GM10248 (cell line): ENCODE results near the gene CCDC134.
A peak's percentile ranks its signal among the peaks of the same experiment; 100 is the strongest.

ENCODE experiments used
- CTCF ChIA-PET: fragments of 300-600 bp; sonication (Branson Sonifier 250); formaldehyde crosslinking; extraction: SDS; loops from one replicate; lab custom pipeline; 2021; ENCODE audit warnings: antibody characterized with exemption; lab: Yijun Ruan, JAX
- POLR2A ChIA-PET: fragments of 350-650 bp; sonication (Branson Sonifier 250); formaldehyde crosslinking; extraction: SDS; loops from one replicate; lab custom pipeline; 2020; ENCODE audit warnings: antibody characterized with exemption; lab: Yijun Ruan, JAX
- DNase-seq: peaks from one replicate; pipeline ENCODE4 v3.0.0; 2012; ENCODE audit errors: extremely low spot score
- TF ChIP-seq, protein P1 (sequence below): IDR thresholded peaks from 2 replicates; pipeline ENCODE4 v1.5.1; 2012; ENCODE audit warnings: mild to moderate bottlenecking, low read depth; ENCODE audit errors: extremely low read depth, missing control alignments, control extremely low read depth

Gene CCDC134

DNA sequence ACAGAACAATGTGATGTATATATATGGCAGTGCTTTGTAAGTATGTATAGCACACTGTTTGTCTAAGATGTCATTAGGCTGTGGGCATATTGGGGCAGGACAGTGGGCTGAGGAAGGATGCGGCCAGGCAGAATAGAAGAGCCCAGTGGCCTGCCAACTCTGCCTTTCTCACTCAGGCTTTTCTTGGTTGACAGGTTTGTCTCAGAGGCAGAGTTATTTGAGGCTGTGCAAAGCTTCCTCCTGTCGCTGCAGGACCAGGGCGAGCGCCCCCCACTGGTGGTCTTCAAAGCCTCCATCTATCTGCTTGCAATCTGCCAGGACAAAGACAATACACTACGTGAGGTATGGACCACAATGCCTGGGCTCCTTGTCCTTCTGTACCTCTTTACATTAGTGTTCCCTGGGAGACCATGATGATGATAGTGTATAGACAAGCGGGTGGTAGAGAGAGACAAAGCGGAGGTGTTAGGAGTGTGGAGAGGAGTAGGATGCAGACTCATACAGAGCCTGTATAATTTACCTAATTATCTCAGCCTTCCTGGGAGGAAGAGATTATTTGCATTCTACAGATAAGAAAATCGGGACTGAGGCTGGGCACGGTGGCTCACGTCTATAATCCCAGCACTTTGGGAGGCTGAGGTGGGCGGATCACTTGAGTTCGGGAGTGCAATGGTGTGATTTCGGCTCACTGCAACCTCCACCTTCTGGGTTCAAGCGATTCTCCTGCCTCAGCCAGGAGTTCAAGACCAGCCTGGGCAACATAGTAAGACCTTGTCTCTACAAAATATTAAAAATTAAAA lies 37.3 kb upstream of the CCDC134 start:
- ChIA-PET CTCF (interaction anchor here (0.6 to 3.0 kb wide), 13 partner anchors 9 to 186 kb away, joined by 3 to 19 read pairs (median 4); no protein-coding TSS in a partner anchor), POLR2A (no interaction called here)
- TF ChIP-seq, protein P1, sequence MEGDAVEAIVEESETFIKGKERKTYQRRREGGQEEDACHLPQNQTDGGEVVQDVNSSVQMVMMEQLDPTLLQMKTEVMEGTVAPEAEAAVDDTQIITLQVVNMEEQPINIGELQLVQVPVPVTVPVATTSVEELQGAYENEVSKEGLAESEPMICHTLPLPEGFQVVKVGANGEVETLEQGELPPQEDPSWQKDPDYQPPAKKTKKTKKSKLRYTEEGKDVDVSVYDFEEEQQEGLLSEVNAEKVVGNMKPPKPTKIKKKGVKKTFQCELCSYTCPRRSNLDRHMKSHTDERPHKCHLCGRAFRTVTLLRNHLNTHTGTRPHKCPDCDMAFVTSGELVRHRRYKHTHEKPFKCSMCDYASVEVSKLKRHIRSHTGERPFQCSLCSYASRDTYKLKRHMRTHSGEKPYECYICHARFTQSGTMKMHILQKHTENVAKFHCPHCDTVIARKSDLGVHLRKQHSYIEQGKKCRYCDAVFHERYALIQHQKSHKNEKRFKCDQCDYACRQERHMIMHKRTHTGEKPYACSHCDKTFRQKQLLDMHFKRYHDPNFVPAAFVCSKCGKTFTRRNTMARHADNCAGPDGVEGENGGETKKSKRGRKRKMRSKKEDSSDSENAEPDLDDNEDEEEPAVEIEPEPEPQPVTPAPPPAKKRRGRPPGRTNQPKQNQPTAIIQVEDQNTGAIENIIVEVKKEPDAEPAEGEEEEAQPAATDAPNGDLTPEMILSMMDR: peak; percentile 40
- DNase-seq: peak; percentile 57

DNA sequence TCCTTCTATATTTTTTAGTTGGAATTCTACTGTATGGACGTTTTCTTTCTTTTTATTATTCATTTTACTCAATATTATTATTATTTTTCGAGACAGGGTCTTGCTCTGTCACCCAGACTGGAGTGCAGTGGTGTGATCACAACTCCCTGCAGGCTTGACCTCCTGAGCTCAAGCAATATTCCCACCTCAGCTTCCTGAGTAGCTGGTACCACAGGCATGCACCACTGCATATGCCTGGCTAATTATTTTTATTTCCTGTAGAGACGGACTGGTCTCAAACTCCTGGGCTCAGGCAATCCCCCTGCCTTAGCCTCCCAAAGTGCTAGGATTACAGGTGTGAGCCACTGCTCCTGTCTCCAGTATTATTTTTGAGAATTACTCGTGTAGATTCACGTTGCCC lies 34.0 kb upstream of the CCDC134 start:
- ChIA-PET POLR2A (no interaction called here), CTCF (interaction anchor here (2.8 to 3.9 kb wide), 4 partner anchors 9 to 69 kb away, joined by 11 to 19 read pairs (median 12); no protein-coding TSS in a partner anchor)

DNA sequence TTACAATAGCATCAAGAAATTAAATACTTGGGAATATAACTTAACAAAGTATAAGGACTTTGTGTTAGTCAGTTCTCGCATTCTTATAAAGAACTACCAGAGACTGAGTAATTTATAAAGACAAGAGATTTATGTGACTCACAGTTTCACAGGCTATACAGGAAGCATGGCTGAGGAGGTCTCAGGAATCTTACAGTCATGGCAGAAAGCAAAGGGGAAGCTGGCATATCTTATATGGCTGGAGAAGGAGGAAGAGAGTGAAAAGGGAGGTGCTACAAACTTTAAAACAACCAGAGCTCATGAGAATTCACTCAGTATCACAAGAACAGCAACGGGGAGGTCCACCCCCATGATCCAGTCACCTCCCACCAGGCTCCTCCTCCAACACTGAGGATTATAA lies 32.0 kb upstream of the CCDC134 start:
- no peak for DNase-seq
- CTCF ChIA-PET: interaction anchor here (0.6 to 3.9 kb wide), 6 partner anchors 11 to 749 kb away, joined by 3 to 19 read pairs (median 12); partner anchors contain the start of genes CCDC134 and MEI1
- TF ChIP-seq, protein P1: no peak
- POLR2A ChIA-PET: interaction anchor here (0.6 kb wide), 2 partner anchors 141 to 437 kb away, joined by 3 to 4 read pairs; no protein-coding TSS in a partner anchor

More for the DNA sequence above, 34.0 kb upstream of the CCDC134 start:
- TF ChIP-seq, protein P1: no peak
- DNase-seq: no peak

DNA sequence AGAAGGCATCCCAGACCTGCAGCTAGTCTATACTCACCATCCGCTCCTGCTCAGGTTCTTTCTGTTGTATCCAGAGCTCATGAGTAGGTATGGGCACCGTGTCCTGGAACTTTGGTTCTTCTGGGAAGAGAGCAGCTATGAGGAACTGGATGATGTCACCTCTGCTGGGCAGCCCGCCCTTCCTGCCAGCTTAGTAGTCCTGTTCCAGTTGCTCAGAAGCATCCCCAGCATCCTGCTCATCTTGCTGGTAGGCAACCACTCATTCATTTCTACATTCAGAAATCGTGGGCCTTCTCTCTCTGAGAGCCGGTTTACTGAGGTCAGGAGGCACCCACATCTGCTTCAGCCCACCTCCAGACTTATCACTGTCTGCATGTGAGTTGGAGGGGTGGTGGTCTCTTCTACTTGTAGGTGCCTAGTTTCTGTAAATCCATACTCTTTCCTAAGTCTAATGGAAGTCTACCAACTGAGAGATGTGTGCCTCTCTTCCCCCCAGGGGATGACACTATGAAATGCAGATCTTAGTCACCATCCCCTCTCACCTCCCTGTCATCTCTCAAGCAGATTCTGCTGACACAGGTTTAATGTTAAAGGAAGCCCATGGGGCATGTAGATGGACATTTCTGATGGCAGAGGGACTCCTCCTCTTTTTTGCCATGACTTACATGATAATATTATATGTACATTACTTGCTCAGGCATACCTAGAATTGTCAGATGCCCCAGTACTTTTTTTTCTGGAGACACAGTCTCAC lies 29.6 kb upstream of the CCDC134 start:
- TF ChIP-seq, protein P1: no peak
- POLR2A ChIA-PET: no interaction called here
- CTCF ChIA-PET: interaction anchor here (0.7 to 1.1 kb wide), 6 partner anchors 8 to 74 kb away, joined by 3 to 5 read pairs (median 3); no protein-coding TSS in a partner anchor
- DNase-seq: no peak

DNA sequence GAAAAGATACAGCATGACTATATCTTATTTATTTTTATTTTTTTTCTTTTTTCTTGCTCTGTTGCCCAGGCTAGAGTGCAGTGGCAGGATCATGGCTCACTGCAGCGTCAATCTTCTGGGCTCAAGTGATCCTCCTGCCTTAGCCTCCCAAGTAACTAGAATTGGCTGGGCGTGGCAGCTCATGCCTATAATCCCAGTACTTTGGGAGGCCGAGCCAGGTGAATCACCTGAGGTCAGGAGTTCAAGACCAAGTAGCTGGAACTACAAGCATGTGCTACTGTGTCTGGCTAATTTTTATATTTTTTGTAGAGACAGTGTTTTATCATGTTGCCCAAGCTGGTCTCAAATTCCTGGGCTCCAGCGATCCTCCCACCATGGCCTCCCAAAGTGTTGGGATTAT lies 28.3 kb upstream of the CCDC134 start:
- DNase-seq: no peak
- POLR2A ChIA-PET: no interaction called here
- CTCF ChIA-PET: interaction anchor here (1.5 to 2.6 kb wide), 2 partner anchors 9 to 26 kb away, joined by 4 to 12 read pairs; no protein-coding TSS in a partner anchor
- TF ChIP-seq, protein P1: no peak

DNA sequence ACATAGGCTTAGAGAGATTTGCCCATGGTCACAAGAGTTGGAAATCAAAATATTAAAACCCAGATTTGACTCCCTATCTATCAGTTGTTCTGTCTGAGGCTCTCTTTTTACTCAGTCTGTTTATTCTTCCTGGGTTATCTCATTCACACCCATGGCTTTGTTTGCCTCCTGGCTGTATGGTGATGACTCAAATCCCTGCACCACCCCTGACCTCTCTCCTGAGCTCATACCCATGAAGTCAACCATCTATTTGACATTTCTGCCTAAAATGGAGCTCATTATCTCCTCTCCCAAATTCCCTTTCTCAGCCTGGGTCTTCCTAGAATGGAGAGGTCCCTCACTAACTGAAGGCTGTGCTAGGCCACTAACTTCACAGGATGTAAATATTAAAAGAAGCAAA lies 27.8 kb upstream of the CCDC134 start:
- DNase-seq: no peak
- TF ChIP-seq, protein P1: no peak
- CTCF ChIA-PET: interaction anchor here (1.4 to 2.6 kb wide), 3 partner anchors 10 to 106 kb away, joined by 3 to 12 read pairs (median 4); no protein-coding TSS in a partner anchor
- POLR2A ChIA-PET: no interaction called here
